ENCODE results near the gene TP73.

The TP73 gene

DNA sequence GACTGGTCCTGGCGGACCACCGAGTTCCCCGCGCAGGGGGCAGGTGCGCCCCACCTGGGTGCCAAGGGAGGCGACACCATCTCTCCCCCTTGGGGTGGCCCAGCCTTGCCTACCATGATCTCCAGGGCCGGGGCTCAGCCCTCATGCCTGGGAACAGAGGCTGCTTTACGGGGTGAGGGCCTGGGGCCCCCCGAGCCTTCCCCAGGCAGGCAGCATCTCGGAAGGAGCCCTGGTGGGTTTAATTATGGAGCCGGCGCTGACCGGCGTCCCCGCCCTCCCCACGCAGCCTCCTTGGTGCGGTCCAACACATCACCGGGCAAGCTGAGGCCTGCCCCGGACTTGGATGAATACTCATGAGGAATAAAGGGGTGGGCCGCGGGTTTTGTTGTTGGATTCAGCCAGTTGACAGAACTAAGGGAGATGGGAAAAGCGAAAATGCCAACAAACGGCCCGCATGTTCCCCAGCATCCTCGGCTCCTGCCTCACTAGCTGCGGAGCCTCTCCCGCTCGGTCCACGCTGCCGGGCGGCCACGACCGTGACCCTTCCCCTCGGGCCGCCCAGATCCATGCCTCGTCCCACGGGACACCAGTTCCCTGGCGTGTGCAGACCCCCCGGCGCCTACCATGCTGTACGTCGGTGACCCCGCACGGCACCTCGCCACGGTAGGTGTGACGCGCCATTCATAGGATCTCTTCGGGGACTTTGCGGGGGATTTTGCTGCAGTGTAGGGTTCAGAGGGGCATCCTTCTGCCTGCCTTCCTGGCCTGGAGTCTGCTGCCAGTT is 38.2 kb downstream of the TP73 start:
- DNase-seq, result no peak

DNA sequence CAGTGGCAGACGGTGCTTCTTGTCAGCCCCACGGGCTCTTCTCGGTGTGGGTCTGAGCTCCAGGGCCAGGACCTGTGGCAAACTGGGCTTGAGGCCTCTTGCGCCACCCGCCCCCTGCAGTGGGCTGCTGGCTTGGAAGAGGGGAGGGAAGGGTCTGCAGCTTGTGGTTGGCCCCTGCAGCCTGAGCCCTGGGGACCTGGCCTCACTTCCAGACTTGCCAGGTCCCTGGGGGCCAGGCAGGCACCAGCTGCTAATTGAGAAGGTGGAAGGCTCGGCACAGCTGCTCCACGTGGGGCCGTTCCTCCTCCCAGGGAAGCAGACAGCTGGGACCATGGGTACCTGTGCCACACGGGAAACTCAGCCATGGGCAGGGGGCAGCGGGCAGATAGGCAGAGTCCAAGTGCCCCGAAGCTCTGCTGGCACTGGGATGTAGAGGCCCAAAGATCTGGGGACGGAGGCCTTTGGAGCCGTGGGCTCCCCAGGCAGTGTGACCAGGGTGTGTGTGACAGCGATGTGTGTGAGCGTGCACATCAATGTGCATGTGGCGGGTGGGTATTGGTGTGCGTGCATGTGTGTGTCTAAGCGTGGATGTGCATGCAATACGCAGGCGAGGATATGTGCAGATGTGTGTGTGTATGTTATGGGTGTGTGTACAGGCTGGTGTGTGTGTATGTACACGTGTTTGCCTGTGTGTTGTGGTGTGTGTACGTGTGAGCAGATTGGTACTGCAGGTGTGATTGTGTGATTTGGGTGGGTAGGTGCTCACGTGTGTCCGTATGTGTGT is 39.3 kb downstream of the TP73 start:
- no peak for DNase-seq

- no peak for DNase-seq
These were observed 40.3 kb downstream of the TP73 start for GRCh38 chr1:3692598-3692997.

- DNase-seq, result no peak
These were observed 41.0 kb downstream of the TP73 start for GRCh38 chr1:3693321-3693720.

DNA sequence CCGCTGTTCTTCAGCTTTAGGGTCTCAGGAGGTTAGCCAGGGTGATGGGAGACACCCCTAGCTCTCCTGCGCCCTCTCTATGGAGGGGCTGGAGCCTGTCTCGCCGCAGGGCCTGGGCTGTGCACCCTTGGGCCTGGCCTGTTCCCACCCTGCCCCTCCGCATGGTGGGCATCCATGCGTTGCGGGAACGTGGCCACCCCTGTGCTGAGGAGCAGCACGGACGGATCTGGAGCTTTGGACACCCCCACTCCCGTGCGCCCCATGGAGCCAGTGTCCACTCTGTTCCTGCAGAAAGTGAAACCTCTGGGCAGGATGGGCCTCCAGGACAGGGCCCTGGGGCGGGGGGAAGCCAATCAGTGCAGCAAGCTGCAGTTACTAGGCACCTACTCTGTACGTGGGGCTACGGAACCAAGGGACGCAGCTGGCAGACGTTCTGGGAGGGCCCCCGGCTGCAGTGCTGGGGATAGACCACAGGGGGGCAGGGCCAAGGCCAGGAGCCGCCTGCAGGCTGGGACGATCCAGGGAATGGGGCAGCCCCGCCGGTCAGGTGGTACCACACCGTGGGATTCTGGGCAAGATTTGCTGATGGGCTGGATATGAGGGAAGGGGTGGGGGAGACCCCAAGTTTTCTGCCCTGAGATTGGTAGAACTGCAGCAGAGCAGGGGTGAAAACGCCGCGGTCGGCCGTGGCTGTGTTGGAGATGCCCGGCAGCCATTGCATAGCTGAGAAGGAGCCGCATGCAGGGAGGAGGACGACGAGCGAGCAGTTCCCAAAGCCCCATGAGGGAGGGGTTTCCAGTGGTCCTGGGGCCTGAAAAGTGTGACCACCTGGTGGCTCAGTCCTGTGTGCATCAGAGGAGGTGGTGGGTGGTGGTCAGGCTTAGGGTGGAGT is 43.3 kb downstream of the TP73 start:
- DNase-seq, result peak; percentile 22

DNA sequence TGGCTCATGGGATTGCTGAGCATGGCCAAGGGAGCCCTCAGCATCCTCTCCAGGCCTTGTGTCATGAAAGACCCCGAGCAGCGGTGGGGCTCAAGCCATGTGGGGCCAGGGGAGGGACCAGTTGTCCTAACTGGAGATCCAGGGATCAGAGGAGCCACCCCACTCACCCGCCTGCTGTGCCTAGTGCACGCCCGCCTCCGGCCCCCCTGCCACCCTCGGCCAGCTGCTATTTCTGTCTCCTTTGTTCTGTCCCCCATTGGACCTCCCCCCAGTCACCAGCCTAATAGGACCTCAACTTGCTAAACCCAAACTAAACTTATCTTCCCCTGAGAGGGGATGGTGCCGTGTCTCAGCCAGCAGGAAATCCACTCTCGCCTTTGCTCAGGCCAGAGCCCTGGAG is 44.4 kb downstream of the TP73 start:
- DNase-seq, result no peak

DNA sequence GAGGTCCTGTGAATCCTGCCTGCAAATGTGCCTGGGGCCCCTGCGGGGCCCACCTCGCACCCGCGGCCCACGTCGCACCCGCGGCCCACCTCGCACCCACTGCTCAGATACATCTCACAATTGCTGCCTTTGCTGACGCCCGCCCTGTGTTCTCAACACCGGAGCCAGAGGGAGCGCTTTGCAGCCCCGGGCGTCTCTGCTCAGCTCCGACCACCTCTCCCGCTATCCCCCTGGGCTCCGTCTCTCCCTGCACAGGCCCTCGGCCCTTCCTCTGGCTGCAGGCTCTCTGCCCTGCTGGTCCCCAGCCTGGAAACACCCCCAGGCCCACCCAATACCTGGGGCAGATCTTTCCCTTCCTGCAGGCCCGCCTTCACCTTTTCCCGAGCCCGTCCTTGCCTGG is 44.8 kb downstream of the TP73 start:
- DNase-seq, result no peak

- no peak for DNase-seq
These were observed 45.5 kb downstream of the TP73 start for GRCh38 chr1:3697810-3698209.

DNA sequence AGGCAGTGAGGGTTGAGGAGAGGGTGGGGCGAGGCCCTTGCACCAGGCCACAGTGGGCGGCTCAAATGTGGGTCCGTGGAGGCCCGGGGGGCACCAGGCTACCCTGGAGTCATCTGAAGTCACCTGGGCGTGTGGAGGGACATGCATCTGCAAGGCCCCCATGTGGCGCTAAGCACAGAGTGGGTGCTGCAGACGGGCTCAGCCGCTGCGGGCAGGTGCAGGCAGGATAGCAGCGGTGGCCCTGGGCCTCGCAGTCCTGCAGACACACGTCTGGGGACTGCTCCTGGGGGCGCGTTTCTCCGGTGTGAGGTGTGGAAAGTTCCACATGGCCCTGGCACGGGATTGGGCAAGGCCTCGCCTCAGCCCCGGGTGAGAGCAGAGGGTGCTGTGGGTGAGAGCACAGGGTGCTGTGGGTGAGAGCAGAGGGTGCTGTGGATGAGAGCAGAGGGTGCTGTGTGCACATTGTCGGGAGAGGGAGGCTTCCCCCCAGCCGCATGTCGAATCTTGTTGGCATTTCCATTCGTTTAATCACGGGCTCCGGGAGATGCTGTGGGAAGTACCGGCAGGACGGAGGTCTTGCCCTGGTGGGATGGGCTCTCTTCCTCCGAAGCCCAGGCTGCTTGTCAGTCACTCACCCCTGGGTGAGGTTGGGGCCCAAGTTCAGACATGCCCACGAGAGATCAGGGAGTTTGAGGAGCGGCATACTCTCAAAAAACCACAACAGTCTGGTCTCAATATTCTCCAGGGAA is 46.5 kb downstream of the TP73 start:
- no peak for DNase-seq

DNA sequence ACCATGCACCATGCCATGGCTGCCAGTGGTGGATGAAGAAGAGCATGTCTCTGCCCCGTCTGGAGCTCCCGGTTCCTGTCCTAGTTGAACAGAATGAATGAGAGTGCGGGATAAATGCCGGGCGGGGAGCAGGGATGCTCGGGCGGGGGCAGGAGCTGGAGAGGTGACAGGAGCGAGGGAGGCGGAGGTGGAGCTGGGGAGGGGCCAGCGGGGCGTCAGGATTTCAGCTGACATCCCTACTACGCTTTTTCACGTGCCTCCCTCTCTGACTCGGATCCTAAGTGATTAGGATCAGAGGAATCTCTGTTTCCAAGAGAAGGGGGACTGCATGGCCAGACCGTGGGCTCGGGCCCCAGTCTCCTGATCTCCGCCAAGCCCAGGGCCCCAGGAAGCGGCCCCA is 47.3 kb downstream of the TP73 start:
- no peak for DNase-seq

DNA sequence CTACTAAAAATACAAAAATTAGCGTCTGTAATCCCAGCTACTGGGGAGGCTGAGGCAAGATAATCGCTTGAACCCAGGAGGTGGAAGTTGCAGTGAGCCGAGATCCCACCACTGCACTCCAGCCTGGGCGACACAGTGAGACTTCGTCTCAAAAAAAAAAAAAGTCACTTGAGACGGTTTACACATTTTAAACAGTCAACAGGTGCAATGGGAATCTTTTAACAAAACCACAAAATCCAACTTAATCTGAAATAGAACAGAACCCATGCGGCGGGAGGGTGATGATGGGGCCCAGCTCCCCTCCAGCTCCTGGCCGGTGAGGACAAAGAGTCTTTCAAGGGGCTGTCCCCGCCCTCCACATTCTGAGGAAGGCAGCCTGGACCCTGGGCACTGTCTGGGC is 48.3 kb downstream of the TP73 start:
- DNase-seq, result no peak

- DNase-seq, result no peak
These were observed 50.2 kb downstream of the TP73 start for GRCh38 chr1:3702528-3702927.

- no peak for DNase-seq
These were observed 50.8 kb downstream of the TP73 start for GRCh38 chr1:3702990-3703728.

GRCh38 chr1:3703786-3704371 is 51.6 kb downstream of the TP73 start:
- DNase-seq, result no peak

- DNase-seq, result no peak
These were observed 53.1 kb downstream of the TP73 start for GRCh38 chr1:3705341-3705950.

GRCh38 chr1:3706651-3707297 is 54.5 kb downstream of the TP73 start:
- no peak for DNase-seq

- no peak for DNase-seq
These were observed 55.1 kb downstream of the TP73 start for GRCh38 chr1:3707298-3707938.

- DNase-seq, result no peak
These were observed 55.6 kb downstream of the TP73 start for GRCh38 chr1:3707939-3708328.

DNA sequence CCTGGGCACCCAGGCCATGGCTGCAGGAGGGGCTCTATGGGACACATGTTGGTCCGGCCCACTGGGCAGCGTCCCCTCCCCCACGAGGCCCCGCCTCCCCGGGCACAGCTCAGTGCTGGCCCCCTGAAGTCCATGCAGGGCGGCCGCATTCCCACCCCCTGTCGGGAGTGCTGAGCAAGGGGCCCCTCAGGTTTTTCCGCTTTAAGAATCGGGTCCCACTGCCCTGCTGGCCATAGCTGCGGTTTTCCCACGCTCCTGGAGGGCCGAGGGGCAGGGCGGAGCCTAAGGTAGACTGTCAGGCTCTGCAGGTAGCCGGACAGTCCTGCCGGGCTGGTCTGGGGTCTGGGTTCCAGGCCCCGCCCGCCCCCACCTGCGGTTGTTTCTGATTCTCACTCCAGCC is 56.5 kb downstream of the TP73 start:
- no peak for DNase-seq

- no peak for DNase-seq
These were observed 57.9 kb downstream of the TP73 start for GRCh38 chr1:3710251-3710650.

All from CD4-positive, alpha-beta T cell treated with Interferon gamma for 1 hour (primary cell).